CD4-positive, alpha-beta T cell treated with Interleukin-10 for 1 hour (primary cell): ENCODE results near the gene IGSF9B.
"Not testable (repeated sequence)": the region's sequence is repeated elsewhere in the genome, so short reads cannot be mapped to it uniquely, and the experiment has no call there.

Experiments
- DNase-seq: peaks from one replicate; pipeline ENCODE4 v3.0.0-alpha.2; 2020

IGSF9B gene, protein sequence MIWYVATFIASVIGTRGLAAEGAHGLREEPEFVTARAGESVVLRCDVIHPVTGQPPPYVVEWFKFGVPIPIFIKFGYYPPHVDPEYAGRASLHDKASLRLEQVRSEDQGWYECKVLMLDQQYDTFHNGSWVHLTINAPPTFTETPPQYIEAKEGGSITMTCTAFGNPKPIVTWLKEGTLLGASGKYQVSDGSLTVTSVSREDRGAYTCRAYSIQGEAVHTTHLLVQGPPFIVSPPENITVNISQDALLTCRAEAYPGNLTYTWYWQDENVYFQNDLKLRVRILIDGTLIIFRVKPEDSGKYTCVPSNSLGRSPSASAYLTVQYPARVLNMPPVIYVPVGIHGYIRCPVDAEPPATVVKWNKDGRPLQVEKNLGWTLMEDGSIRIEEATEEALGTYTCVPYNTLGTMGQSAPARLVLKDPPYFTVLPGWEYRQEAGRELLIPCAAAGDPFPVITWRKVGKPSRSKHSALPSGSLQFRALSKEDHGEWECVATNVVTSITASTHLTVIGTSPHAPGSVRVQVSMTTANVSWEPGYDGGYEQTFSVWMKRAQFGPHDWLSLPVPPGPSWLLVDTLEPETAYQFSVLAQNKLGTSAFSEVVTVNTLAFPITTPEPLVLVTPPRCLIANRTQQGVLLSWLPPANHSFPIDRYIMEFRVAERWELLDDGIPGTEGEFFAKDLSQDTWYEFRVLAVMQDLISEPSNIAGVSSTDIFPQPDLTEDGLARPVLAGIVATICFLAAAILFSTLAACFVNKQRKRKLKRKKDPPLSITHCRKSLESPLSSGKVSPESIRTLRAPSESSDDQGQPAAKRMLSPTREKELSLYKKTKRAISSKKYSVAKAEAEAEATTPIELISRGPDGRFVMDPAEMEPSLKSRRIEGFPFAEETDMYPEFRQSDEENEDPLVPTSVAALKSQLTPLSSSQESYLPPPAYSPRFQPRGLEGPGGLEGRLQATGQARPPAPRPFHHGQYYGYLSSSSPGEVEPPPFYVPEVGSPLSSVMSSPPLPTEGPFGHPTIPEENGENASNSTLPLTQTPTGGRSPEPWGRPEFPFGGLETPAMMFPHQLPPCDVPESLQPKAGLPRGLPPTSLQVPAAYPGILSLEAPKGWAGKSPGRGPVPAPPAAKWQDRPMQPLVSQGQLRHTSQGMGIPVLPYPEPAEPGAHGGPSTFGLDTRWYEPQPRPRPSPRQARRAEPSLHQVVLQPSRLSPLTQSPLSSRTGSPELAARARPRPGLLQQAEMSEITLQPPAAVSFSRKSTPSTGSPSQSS (N-terminal part only)

DNA sequence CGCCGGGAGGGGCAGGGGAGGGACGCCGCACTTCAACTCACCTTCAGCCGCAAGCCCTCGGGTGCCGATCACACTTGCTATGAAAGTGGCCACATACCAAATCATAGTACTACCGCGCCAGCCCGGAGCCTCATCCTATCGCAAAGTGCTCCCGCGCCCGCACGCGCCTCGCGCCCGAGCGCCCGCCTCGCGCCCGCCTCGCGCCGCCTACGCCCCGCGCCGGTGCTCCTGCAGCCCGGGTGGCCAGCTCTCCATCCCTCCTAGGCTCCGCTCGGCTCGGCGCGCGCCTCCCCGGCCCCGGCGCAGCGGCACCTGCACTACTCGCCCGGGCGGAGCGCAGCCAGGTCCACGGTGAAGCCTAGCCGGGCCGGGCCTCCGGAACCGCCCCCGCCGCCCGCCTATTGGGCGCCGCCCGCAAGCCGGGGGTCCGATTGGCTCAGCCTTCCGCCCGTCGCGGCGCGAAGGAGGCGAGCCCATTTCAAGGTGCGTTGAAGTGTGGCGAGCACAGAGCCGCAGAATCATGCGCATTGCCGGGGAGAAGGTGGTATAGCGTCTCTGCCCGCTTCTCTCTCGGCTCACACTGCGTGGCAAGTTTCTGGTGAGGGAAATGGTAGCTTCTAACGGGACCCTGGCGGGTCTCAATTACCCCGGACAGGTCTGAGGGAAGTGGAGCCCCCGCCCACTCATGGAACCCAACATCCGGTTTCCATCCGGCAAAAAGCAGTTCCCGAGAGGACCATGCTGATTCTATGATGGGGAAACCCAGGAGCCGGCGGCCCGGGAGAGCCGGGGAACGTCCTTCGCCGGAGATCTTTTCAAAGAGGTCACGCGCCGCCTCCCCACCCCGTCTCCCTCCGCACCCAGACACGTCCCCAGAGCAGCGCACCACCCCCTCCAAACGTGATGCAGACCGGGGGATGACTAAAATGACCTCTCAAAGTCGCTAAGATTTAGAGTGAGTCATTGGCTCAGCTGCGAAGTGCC lies at the start of gene IGSF9B:
IGSF9B (minus strand) TSS at position 319 of the 984 bp plus-strand sequence; CDS start at position 105, 214 bp downstream.
- peak; percentile 93 for DNase-seq

- no peak for DNase-seq
These were observed 47.9 kb upstream of the IGSF9B start for GRCh38 chr11:134004496-134005172.

DNA sequence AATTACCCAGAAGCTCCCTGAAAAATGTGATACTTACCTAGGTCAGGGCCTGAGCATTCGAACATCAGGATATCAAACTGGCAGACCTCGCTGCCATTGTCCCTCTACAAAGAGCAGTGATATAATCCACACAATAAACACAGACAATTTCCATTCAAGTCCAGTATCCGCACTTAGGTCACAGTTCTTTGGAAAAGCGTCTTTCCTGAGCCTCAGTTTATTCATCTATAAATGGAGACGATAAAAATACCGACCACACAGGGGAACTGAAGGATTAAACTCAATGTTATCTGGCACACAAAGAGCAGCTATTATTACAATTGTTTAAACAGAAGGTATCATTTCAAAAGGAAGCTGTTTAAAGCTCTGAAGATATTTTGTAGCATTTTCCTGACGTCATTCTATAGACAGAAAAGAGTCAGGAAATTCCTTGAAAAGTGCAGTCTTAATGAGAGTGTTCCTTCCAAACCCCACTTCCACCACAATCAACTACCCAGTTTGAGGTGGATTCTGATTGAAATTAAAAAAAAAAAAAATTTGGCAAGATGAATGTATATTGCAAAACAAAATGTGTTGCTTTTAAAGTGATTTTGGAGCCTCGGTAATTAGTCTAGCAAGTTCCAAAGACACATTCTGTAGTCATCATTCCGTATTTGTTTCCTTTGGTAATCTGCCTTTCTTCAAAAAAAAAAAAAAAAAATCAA lies 47.2 kb upstream of the IGSF9B start:
- no peak for DNase-seq

- DNase-seq, result not testable (repeated sequence)
These were observed 46.1 kb upstream of the IGSF9B start for GRCh38 chr11:134002819-134003218.

DNA sequence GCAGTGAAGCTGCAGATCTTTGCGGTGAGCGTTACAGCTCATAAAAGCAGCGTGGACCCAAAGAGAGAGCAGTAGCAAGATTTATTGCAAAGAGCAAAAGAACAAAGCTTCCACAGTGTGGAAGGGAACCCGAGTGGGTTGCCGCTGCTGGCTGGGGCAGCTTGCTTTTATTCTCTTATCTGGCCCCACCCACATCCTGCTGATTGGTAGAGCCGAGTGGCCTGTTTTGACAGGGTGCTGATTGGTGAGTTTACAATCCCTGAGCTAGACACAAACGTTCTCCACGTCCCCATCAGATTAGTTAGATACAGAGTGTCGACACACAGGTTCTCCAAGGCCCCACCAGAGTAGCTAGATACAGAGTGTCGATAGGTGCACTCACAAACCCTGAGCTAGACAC lies 45.6 kb upstream of the IGSF9B start:
- not testable (repeated sequence) for DNase-seq

DNA sequence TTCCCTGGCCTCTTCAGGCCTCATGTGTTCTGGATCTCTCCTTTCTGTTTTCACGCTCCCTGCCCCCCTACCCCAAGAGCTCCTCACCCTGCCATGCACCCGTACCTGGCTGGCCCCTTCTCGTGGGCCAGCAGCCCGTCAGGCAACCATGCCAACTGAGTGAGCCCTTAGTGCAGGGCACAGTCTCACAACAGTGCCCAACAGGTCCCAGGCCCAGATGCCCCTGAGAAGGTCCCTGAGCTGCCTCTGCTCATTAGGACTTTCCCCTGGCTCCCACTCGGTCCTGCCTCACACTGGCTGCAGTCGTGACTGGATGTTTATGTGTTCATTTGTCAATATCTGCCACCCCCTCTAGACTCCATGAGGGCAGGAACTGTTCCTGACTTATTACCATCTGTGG lies 44.8 kb upstream of the IGSF9B start:
- no peak for DNase-seq

DNA sequence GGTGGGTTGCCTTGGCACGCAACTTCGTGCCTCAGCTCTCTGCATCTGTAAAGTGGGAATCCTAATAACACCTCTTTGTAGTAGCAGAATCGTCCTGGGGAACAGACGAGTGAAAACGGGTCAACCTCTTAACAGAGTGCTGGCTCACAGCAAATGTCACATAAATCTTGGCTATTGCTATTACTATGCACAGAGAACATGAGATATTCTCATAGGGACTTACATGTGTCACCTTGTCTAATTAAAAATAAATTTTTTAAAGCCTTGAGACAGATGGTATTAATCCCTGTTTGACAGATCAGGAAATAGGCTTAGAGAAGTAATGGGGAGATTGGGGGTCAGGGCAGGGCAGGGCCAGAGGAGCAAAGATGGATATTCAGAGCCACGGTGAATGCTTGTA lies 44.3 kb upstream of the IGSF9B start:
- no peak for DNase-seq

DNA sequence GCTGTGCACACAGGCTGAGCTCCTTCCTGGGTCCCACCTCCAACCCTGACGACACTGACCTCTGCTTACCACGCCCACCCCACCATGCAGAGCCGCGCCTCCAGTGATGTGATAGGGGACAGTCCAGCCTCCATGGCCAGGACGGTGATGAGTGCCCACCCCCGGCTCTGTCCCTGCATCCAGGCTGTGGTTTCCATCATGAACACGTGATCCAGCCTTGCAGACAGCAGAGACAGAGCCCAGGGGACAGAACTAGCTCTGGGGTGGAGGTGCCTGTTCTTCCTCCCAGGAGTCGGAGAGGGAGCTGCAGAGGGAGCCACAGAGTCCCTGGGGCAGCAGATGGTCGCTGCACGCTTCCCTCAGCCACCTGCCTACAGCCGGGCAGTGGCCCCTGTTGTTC lies 42.6 kb upstream of the IGSF9B start:
- no peak for DNase-seq

- no peak for DNase-seq
These were observed 40.8 kb upstream of the IGSF9B start for GRCh38 chr11:133997554-133997953.

DNA sequence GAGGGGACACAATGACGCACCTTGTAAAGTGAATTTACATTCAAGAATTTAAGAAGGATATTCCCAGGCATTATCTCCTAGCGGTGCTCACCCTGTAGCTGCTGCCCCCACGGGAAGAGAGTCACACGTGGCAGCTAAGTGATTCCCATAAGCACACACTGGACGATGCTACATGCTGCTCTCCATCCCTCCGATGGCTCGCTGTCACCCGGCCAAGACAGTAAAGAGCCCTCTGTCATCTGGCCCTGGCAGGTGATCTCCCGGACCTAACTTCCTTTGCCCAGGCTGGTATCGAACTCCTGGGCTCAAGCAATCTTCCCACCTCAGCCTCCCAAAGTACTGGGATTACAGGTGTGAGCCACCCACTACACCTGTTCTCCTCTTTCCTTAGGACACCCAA lies 39.9 kb upstream of the IGSF9B start:
- DNase-seq, result no peak

DNA sequence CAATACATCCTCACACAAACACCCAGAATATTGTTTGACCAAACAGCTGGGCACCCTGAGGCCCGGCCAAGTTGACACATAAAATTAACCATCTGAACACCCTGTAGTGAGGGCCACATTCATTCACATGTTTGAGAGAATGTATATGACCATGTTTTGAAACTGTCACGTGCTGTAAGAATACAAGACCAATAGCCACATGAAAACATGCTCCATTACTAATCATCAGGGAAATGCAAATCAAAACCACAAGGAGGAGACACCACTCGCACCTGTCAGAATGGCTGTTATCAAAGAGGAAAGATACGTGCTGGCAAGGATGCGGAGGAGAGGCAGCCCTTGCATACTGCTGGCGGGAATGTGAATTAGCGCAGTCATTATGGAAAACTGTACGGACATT lies 38.3 kb upstream of the IGSF9B start:
- DNase-seq, result no peak

DNA sequence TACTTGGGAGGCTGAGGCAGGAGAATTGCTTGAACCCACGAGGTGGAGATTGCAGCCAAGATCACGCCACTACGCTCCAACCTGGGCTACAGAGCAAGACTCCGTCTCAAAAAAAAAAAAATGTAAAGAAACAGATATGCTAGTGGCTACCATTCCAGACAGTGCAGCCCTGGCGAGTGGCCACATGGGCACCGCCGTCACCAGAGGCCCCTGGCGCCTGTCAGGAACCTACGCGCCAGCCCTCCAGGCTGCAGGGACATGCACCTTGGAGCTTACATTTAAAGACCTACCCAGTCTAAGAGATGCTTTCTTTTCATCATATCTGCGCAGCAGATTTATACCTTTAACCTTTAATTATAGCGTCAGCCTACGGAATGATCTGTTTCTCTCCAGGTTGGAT lies 37.2 kb upstream of the IGSF9B start:
- DNase-seq, result no peak

DNA sequence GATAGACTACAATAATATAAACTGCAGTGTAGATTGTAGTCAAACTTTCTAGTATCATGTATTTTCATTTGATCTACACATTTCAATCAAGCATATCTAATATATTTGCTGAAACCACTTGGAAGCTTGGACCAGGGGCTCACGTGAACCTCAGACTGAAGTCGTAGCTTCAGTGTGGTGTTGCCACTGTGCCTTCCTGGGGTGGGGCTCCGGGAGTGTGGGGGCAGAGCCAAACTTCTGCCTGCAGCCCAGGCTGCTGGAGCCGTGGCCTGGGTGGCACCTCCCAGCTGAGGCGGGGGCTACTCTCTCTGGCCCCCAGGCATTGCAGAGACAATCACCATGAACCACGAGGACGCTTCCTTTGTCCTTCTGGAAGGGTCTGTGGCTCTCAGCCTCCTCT lies 36.3 kb upstream of the IGSF9B start:
- DNase-seq, result no peak

GRCh38 chr11:133992121-133992520 lies 35.4 kb upstream of the IGSF9B start:
- DNase-seq, result no peak

DNA sequence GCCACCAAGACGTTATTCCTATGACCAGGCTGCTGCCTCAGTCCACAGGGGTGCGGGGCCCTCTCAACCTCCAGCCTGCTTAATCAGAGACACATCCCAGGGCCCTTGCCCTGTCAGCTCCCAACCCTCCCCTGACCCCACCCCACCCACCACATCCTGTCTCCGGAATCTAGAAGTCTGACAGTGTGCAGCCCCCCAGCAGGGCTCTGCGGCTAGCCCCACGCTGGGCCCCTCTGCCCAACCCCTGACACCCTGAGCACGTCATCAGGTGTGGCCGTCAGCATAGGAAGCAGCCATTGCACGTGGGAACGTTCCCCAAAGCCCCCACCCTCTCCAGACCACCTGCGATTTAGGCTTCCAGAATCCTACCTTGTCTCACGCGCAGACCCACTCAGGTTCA lies 34.3 kb upstream of the IGSF9B start:
- no peak for DNase-seq

GRCh38 chr11:133990501-133990900 lies 33.7 kb upstream of the IGSF9B start:
- DNase-seq, result no peak

GRCh38 chr11:133988686-133989410 lies 32.1 kb upstream of the IGSF9B start:
- DNase-seq, result no peak

- DNase-seq, result no peak
These were observed 30.4 kb upstream of the IGSF9B start for GRCh38 chr11:133987171-133987570.

DNA sequence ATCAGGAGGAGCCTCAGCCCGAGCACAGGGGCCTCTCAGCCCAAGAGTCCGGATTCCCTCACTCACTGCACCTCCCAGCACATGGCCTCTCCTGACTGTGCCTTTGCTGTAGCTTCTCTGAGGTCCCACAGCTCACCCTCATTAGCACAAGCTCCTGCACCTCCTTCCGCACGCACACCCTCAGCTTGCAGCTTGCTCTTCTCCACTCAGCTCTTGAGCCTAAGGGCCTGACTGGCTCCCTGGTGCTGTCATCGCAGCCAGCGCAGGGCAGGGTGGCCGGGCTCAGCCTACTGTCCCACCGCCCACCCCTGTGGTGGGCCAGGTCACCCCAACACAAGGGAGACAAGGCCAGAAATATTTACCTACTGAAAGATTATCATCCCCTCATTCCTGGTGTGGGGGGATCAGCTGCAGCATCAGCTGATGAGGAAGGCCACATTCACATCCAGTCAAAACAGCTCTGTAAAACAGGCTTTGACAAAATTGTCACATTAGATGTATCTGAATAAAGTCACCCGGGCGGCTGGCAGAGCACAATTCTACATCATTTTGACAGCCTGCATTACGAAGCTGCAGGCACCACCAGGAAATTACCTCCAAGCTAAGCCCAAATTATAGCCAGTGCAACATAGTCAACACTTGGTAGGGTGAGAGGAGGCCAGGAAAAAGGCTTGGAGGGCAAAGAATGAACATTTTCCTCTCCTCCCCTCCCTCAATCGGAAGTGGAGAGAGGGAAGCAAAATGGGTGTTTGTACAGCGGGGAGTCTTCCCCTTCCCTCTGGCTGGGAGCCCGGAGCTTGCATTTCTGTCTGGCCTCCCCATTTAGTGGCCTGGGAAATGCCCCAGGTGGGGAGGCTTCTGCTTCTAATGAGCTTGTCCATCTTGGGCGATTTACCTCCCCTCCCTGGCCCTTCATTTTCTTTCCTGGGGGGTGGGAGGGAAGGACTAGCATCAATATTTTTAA lies 29.5 kb upstream of the IGSF9B start:
- DNase-seq, result no peak
